MM.1S (cell line): ENCODE results near the gene MTHFD1.

Experiments used
- DNase-seq: peaks from one replicate; pipeline ENCODE4 v3.0.0-alpha.2; 2015
- H2AFZ ChIP-seq: fragments of 300-600 bp; sonication (generic); 2 replicates; pipeline ENCODE4 v1.6.0; 2016; ENCODE audit warnings: antibody characterized with exemption, low read length
- H3F3A ChIP-seq: fragments of 300-600 bp; sonication (generic); 2 replicates; pipeline ENCODE4 v1.6.1; 2016; ENCODE audit warnings: mild to moderate bottlenecking, antibody characterized with exemption, low read length, moderate library complexity, mixed read lengths; ENCODE audit not compliant: insufficient read depth
- H3K27ac ChIP-seq: fragments of 300-600 bp; sonication (generic); 2 replicates; pipeline ENCODE4 v1.5.1; 2016; ENCODE audit warnings: mild to moderate bottlenecking, low read length
- H3K27me3 ChIP-seq: fragments of 300-600 bp; sonication (generic); replicated peaks from 2 replicates; pipeline ENCODE4 v1.6.0; 2016; ENCODE audit warnings: low read length; ENCODE audit not compliant: insufficient read depth
- H3K36me3 ChIP-seq: fragments of 300-600 bp; sonication (generic); replicated peaks from 2 replicates; pipeline ENCODE4 v1.6.1; 2016; ENCODE audit warnings: mild to moderate bottlenecking, low read length, mixed read lengths; ENCODE audit not compliant: insufficient read depth
- H3K4me1 ChIP-seq: fragments of 300-600 bp; sonication (generic); 2 replicates; pipeline ENCODE4 v1.6.1; 2016; ENCODE audit warnings: low read length, mixed read lengths
- H3K4me2 ChIP-seq: fragments of 300-600 bp; sonication (generic); 2 replicates; pipeline ENCODE4 v1.6.0; 2016; ENCODE audit warnings: low read depth, low read length
- H3K4me3 ChIP-seq: fragments of 300-600 bp; sonication (generic); 2 replicates; pipeline ENCODE4 v1.5.1; 2016; ENCODE audit warnings: low read length, mixed read lengths
- H3K79me2 ChIP-seq: fragments of 300-600 bp; sonication (generic); 2 replicates; pipeline ENCODE4 v1.6.1; 2016; ENCODE audit warnings: mixed run types, low read length, mixed read lengths
- H3K9ac ChIP-seq: fragments of 300-600 bp; sonication (generic); 2 replicates; pipeline ENCODE4 v1.6.1; 2016; ENCODE audit warnings: low read length, mixed read lengths
- H3K9me2 ChIP-seq: fragments of 300-600 bp; sonication (generic); replicated peaks from 2 replicates; pipeline ENCODE4 v1.6.1; 2016; ENCODE audit warnings: mild to moderate bottlenecking, low read length, mixed read lengths; ENCODE audit not compliant: insufficient read depth
- H3K9me3 ChIP-seq: fragments of 300-600 bp; sonication (generic); replicated peaks from 2 replicates; pipeline ENCODE4 v1.6.1; 2016; ENCODE audit warnings: mild to moderate bottlenecking, low read length, mixed read lengths; ENCODE audit not compliant: insufficient read depth
- H4K20me1 ChIP-seq: fragments of 300-600 bp; sonication (generic); 2 replicates; pipeline ENCODE4 v1.6.1; 2016; ENCODE audit warnings: mild to moderate bottlenecking, low read length, moderate library complexity, mixed read lengths; ENCODE audit not compliant: insufficient read depth
- CTCF ChIP-seq: fragments of 300-600 bp; sonication (generic); IDR thresholded peaks from 2 replicates; pipeline ENCODE4 v1.5.1; 2016; ENCODE audit warnings: antibody characterized with exemption, low read length, mixed read lengths
- EZH2 ChIP-seq: fragments of 300-600 bp; sonication (generic); optimal IDR thresholded peaks from 2 replicates; pipeline ENCODE3; 2017; ENCODE audit warnings: low read depth, mild to moderate bottlenecking, antibody characterized with exemption, low read length, mixed read lengths
- EZH2phosphoT487 ChIP-seq: fragments of 300-600 bp; sonication (generic); IDR thresholded peaks from 2 replicates; pipeline ENCODE4 v1.6.1; 2018; ENCODE audit warnings: antibody characterized with exemption, low read length

MTHFD1 gene

GRCh38 chr14:64454671-64455070 lies 66.5 kb downstream of the MTHFD1 start:
- no peaks in the 10 kb centered on the region for H3K27me3 ChIP-seq
- no peaks in the 10 kb centered on the region for H3K9me3 ChIP-seq
- no peak overlapping the region for H2AFZ ChIP-seq
- DNase-seq: no peak
- no peak overlapping the region for H3K9ac ChIP-seq
- H3K4me3 ChIP-seq: no peak overlapping the region
- TF ChIP-seq CTCF (no peak), EZH2 (no peak), EZH2phosphoT487 (no peak)
- no peaks in the 10 kb centered on the region for H3K4me1 ChIP-seq
- no peaks in the 10 kb centered on the region for H4K20me1 ChIP-seq
- no peaks in the 10 kb centered on the region for H3F3A ChIP-seq
- no peaks in the 10 kb centered on the region for H3K9me2 ChIP-seq
- H3K27ac ChIP-seq: no peak overlapping the region
- no peaks in the 10 kb centered on the region for H3K36me3 ChIP-seq
- no peaks in the 10 kb centered on the region for H3K79me2 ChIP-seq
- H3K4me2 ChIP-seq: no peak overlapping the region

- Histone ChIP-seq H3K4me3 (no peak overlapping the region), H4K20me1 (no peaks in the 10 kb centered on the region), H3K27me3 (no peaks in the 10 kb centered on the region), H3K36me3 (no peaks in the 10 kb centered on the region), H3K9ac (no peak overlapping the region), H3K9me2 (no peaks in the 10 kb centered on the region), H3K79me2 (no peaks in the 10 kb centered on the region), H3K4me1 (peaks cover 8% of the 10 kb centered on the region; the same call in 1 of the 2 replicates), H3K4me2 (no peak overlapping the region), H2AFZ (no peak overlapping the region), H3F3A (0 out of 2 replicates have a peak, but pooled peaks cover 5% of the 10 kb centered on the region), H3K9me3 (no peaks in the 10 kb centered on the region), H3K27ac (no peak overlapping the region)
- no peak for DNase-seq
- TF ChIP-seq EZH2phosphoT487: no peak
- TF ChIP-seq EZH2: no peak
- no peak for TF ChIP-seq CTCF
Observed at GRCh38 chr14:64459405-64460136, 71.4 kb downstream of the MTHFD1 start.

GRCh38 chr14:64461221-64461620 lies 73.1 kb downstream of the MTHFD1 start:
- no peaks in the 10 kb centered on the region for H3K9me3 ChIP-seq
- H3K27ac ChIP-seq: no peak overlapping the region
- no peak overlapping the region for H3K4me3 ChIP-seq
- DNase-seq: no peak
- no peak overlapping the region for H3K9ac ChIP-seq
- no peaks in the 10 kb centered on the region for H3K79me2 ChIP-seq
- H2AFZ ChIP-seq: no peak overlapping the region
- H3K27me3 ChIP-seq: no peaks in the 10 kb centered on the region
- peaks cover 8% of the 10 kb centered on the region; the same call in 1 of the 2 replicates for H3K4me1 ChIP-seq
- H3K36me3 ChIP-seq: no peaks in the 10 kb centered on the region
- TF ChIP-seq CTCF (no peak), EZH2phosphoT487 (no peak), EZH2 (no peak)
- no peaks in the 10 kb centered on the region for H4K20me1 ChIP-seq
- no peak overlapping the region for H3K4me2 ChIP-seq
- H3F3A ChIP-seq: peaks cover 14% of the 10 kb centered on the region
- H3K9me2 ChIP-seq: no peaks in the 10 kb centered on the region
